ENCODE measurements around the gene ZNF608.

Gene ZNF608

DNA sequence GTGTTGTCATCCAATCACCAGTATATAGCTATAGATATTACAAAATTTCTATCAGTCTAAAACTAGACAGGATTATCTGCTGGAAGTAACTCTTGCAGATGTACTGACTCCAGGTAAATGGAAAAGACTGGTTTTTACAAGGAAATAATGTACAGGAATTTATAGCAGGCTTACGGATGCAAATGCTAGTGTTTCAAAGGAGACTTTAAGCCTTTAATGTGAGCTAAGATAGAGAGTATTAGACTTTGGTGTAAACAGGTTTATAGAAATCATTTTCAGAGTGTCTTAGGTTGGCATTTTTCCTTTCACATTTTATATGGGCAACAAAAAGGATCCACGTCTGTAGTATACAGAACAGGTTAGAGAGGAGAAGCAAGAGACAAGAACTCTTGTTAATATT, 16.1 kb downstream of the ZNF608 start:
- TF ChIP-seq CTCF (IDR thresholded peaks at IDR 0.05; ENCODE audit: low read depth, low read length, missing control alignments): no peak
- DNase-seq (ENCODE audit: low read depth): no peak
- H3K4me3 ChIP-seq (ENCODE audit: low read depth, low read length): peak overlapping the region; percentile 12; the same call in 1 of the 2 replicates

GRCh38 chr5:124729720-124730359, 16.6 kb downstream of the ZNF608 start:
- H3K4me3 ChIP-seq (ENCODE audit: low read depth, low read length): peak overlapping the region; percentile 12; the same call in 1 of the 2 replicates
- no peak for DNase-seq (ENCODE audit: low read depth)
- TF ChIP-seq CTCF (IDR thresholded peaks at IDR 0.05; ENCODE audit: low read depth, low read length, missing control alignments): no peak

DNA sequence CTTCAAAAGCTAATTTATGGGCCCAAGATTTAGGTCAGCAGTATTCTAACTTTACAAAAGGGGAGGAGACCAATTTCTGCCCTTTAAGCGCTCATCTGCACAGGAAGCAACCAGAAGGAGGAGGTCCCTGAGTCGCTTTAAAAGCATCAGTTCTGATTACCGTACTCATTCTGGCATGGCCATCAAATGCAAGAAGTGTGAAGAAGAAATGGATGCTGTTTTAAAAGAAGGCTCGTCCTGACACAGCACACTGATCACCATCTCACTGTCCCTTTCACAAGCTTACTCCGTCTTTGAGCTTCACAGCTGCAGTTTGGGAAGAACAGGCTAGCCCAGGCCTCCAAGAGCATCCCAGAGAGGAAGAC, 17.5 kb downstream of the ZNF608 start:
- no peak for DNase-seq (ENCODE audit: low read depth)
- peak overlapping the region; percentile 39; the same call in 1 of the 2 replicates for H3K4me3 ChIP-seq (ENCODE audit: low read depth, low read length)
- no peak for TF ChIP-seq CTCF (IDR thresholded peaks at IDR 0.05; ENCODE audit: low read depth, low read length, missing control alignments)

DNA sequence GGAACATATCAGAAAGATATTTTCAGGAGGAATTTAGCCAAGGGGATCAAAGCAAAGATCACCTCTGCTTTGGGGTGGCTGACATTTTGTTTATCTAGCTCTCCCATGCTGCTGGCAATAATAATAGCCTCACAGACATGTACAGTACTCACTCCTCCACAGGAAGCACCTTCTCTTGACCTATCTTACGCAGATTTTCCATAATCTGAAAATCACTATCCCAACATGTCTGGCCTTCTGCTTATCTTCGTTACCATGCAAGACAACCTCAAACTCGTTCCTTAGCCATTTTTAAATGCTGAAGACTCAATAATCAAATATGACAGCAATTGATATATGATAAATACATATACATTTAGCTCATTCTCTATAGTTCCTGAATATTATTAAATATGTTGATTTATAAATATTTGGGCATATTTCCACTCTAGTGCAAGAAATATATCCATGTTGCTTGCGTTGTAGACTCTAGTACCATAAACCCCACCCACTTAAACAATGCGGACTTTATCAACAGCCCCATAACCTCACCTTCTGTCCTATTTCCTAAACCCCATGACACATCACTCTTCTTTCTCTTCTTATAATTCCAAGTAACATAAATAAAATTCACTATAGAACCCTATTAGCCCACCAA, 18.0 kb downstream of the ZNF608 start:
- no peak for TF ChIP-seq CTCF (IDR thresholded peaks at IDR 0.05; ENCODE audit: low read depth, low read length, missing control alignments)
- DNase-seq (ENCODE audit: low read depth): no peak
- H3K4me3 ChIP-seq (ENCODE audit: low read depth, low read length): no peak overlapping the region; the same call in 1 of the 2 replicates

- TF ChIP-seq CTCF (IDR thresholded peaks at IDR 0.05; ENCODE audit: low read depth, low read length, missing control alignments): no peak
- H3K4me3 ChIP-seq (ENCODE audit: low read depth, low read length): no peak overlapping the region
- no peak for DNase-seq (ENCODE audit: low read depth)
Measured at GRCh38 chr5:124726631-124727362, 19.6 kb downstream of the ZNF608 start.

- no peak overlapping the region for H3K4me3 ChIP-seq (ENCODE audit: low read depth, low read length)
- TF ChIP-seq CTCF (IDR thresholded peaks at IDR 0.05; ENCODE audit: low read depth, low read length, missing control alignments): no peak
- DNase-seq (ENCODE audit: low read depth): no peak
Measured at GRCh38 chr5:124725622-124726258, 20.7 kb downstream of the ZNF608 start.
